ENCODE data around the gene ESYT2.

GRCh38 chr7:158869876-158870275 lies 40.6 kb upstream of the ESYT2 start:
- no peak for TF ChIP-seq CTCF (conservative IDR thresholded peaks at IDR 0.05)
- TF ChIP-seq EZH2 (IDR thresholded peaks at IDR 0.05; ENCODE audit: low read depth) = no peak
